ENCODE measurements around the gene FARP1.

DNA sequence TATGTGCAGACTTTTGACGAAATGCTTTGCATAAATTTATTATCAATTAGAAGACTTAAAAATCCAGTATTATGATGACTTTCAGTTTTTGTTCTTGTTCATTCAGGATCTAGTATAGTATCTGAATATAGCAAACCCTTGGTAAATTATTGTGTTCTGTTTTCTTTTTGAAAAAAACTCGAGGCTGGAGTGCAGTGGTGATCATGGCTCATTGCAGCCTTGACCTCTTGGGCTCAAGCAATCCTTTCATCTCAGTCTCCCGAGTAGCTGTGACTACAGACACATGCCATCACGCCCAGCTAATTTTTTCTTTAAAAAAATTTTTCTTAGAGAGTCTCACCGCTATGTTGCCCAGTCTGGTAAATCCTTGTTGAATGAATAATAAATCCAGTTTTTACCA, 4.6 kb downstream of the FARP1 start:
- no peak for TF ChIP-seq POLR2AphosphoS5 (IDR thresholded peaks at IDR 0.05; ENCODE audit: low read depth, low read length)
- TF ChIP-seq TAF1 (IDR thresholded peaks at IDR 0.05; ENCODE audit: borderline replicate concordance, insufficient read depth, low read length) = no peak

All from PFSK-1 (cell line).